WTC11 (cell line): ENCODE results near the gene MEF2D. TPM values are rescaled to one million over a fixed set of nuclear protein-coding genes. Genes with fewer than 3 reads are reported as not detected.

Experiments used
- ATAC-seq: fragments of 200-7000 bp; cut with Tn5 transposase; 2 replicates; pipeline ENCODE4 v1.10.0; 2021; ENCODE audit warnings: mild to moderate bottlenecking, moderate library complexity
- CTCF ChIA-PET: fragments of 300-600 bp; sonication (Branson Sonifier 250); formaldehyde crosslinking; loops from one replicate; lab custom pipeline; 2021; ENCODE audit warnings: antibody characterized with exemption; lab: Charles Lee
- POLR2A ChIA-PET: fragments of 350-600 bp; sonication (Branson Sonifier 250); formaldehyde crosslinking; loops from one replicate; lab custom pipeline; 2021; ENCODE audit warnings: antibody characterized with exemption; lab: Charles Lee
- DNase-seq: peaks from one replicate; pipeline ENCODE4 v3.0.0; 2021; ENCODE audit warnings: low spot score
- H3K27ac Mint-ChIP-seq: 2 replicates; pipeline ENCODE4 v1.8.0; 2021; ENCODE audit warnings: mixed read lengths
- H3K27me3 Mint-ChIP-seq: 2 replicates; pipeline ENCODE4 v1.8.0; 2021; ENCODE audit warnings: low read depth, mild to moderate bottlenecking, moderate library complexity, mixed read lengths
- H3K36me3 Mint-ChIP-seq: 2 replicates; pipeline ENCODE4 v1.8.0; 2021; ENCODE audit warnings: mixed read lengths
- H3K4me1 Mint-ChIP-seq: 2 replicates; pipeline ENCODE4 v1.8.0; 2022; ENCODE audit warnings: mixed read lengths
- H3K4me3 Mint-ChIP-seq: 2 replicates; pipeline ENCODE4 v1.8.0; 2021; ENCODE audit warnings: mild to moderate bottlenecking, moderate library complexity, mixed read lengths
- H3K9me3 Mint-ChIP-seq: 2 replicates; pipeline ENCODE4 v1.8.0; 2021; ENCODE audit warnings: mixed read lengths
- GABPB1 ChIP-seq: sonication (generic); formaldehyde crosslinking; IDR thresholded peaks from 2 replicates; pipeline ENCODE4 v1.8.1; 2023; ENCODE audit warnings: mild to moderate bottlenecking, missing genetic modification reagents
- GTF2I ChIP-seq: fragments of 250-450 bp; sonication (Bioruptor Pico); conservative IDR thresholded peaks from 2 replicates; pipeline ENCODE4 v1.4.0; 2021; ENCODE audit warnings: mild to moderate bottlenecking
- IRF2 ChIP-seq: sonication (generic); formaldehyde crosslinking; IDR thresholded peaks from 2 replicates; pipeline ENCODE4 v1.8.0; 2022; ENCODE audit warnings: low read depth, missing genetic modification reagents, borderline replicate concordance
- JUN ChIP-seq: sonication (generic); formaldehyde crosslinking; IDR thresholded peaks from 2 replicates; pipeline ENCODE4 v1.8.0; 2023; ENCODE audit warnings: mild to moderate bottlenecking, missing genetic modification reagents
- MXD4 ChIP-seq: fragments of 250-450 bp; sonication (Bioruptor Pico); IDR thresholded peaks from 2 replicates; pipeline ENCODE4 v1.8.0; 2021; ENCODE audit warnings: mild to moderate bottlenecking, moderate library complexity, borderline replicate concordance
- NFE2L1 ChIP-seq: sonication (generic); formaldehyde crosslinking; IDR thresholded peaks from 2 replicates; pipeline ENCODE4 v1.8.1; 2023; ENCODE audit warnings: missing genetic modification reagents
- NFYB ChIP-seq: sonication (generic); formaldehyde crosslinking; conservative IDR thresholded peaks from 2 replicates; pipeline ENCODE4 v1.8.0; 2022; ENCODE audit warnings: low read depth, missing genetic modification reagents
- NR2C2 ChIP-seq: sonication (generic); formaldehyde crosslinking; IDR thresholded peaks from 2 replicates; pipeline ENCODE4 v1.8.0; 2022; ENCODE audit warnings: mild to moderate bottlenecking, missing genetic modification reagents
- RELA ChIP-seq: sonication (generic); formaldehyde crosslinking; IDR thresholded peaks from 2 replicates; pipeline ENCODE4 v1.8.1; 2022; ENCODE audit warnings: missing genetic modification reagents, mild to moderate bottlenecking, borderline replicate concordance
- SMAD3 ChIP-seq: sonication (generic); formaldehyde crosslinking; IDR thresholded peaks from 2 replicates; pipeline ENCODE4 v1.8.0; 2022; ENCODE audit warnings: missing genetic modification reagents, mild to moderate bottlenecking, borderline replicate concordance
- TEAD4 ChIP-seq: sonication (generic); formaldehyde crosslinking; IDR thresholded peaks from 2 replicates; pipeline ENCODE4 v1.8.0; 2022; ENCODE audit warnings: mild to moderate bottlenecking, missing genetic modification reagents
- total RNA-seq: library from RNA; stranded (reverse); gene quantifications from 3 replicates; pipeline ENCODE4 v1.2.3, GENCODE V29; 2021
- TF ChIP-seq, protein P1 (sequence below): sonication (generic); formaldehyde crosslinking; IDR thresholded peaks from 2 replicates; pipeline ENCODE4 v1.8.1; 2023; ENCODE audit warnings: mild to moderate bottlenecking, missing genetic modification reagents, borderline replicate concordance
- TF ChIP-seq, protein P2 (sequence below): sonication (generic); formaldehyde crosslinking; IDR thresholded peaks from 2 replicates; pipeline ENCODE4 v1.8.1; 2022; ENCODE audit warnings: mild to moderate bottlenecking, moderate library complexity, missing genetic modification reagents
- TF ChIP-seq, protein P3 (sequence below): sonication (generic); formaldehyde crosslinking; IDR thresholded peaks from 2 replicates; pipeline ENCODE4 v1.8.0; 2023; ENCODE audit warnings: missing genetic modification reagents
- TF ChIP-seq, protein P4 (sequence below): fragments of 250-450 bp; sonication (Bioruptor Pico); IDR thresholded peaks from 2 replicates; pipeline ENCODE4 v1.9.0; 2021; ENCODE audit warnings: mild to moderate bottlenecking
- TF ChIP-seq, protein P5 (sequence below): fragments of 250-450 bp; sonication (Bioruptor Pico); IDR thresholded peaks from 2 replicates; pipeline ENCODE4 v1.9.0; 2021; ENCODE audit warnings: mild to moderate bottlenecking
- TF ChIP-seq, protein P6 (sequence below): sonication (generic); formaldehyde crosslinking; IDR thresholded peaks from 2 replicates; pipeline ENCODE4 v1.8.0; 2022; ENCODE audit warnings: mild to moderate bottlenecking, missing genetic modification reagents

MEF2D gene
- total RNA-seq, 1 experiment from 2014 or later = 24.1 TPM

DNA sequence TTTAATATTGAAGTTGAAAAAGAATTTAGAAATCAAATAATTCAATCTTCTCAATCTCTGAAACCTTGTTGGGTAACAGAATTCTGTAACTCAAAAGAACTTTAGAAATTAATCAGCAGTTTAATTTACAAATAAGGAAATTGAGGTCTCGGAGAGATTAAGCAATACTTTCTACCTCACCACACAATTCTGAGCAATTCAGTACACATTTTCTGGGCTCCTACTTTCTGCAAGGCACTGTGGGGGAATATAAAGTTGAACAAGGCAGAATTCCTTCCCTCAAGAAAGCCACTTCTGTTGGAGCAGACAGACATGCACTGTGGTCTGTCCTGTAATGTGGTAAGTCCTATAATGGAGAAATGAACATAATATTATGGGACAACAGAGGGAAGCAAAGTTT is 47.7 kb downstream of the MEF2D start:
- Mint-ChIP-seq H3K9me3 (no peaks in the 10 kb centered on the region), H3K27ac (no peak overlapping the region), H3K27me3 (no peaks in the 10 kb centered on the region), H3K4me3 (no peak overlapping the region), H3K4me1 (peaks cover 18% of the 10 kb centered on the region), H3K36me3 (no peaks in the 10 kb centered on the region)
- POLR2A ChIA-PET = no interaction called here
- CTCF ChIA-PET = interaction anchor here (0.8 to 4.0 kb wide), 9 partner anchors 13 to 97 kb away, joined by 3 to 43 read pairs (median 4); no protein-coding TSS in a partner anchor
- no peak for ATAC-seq
- TF ChIP-seq NR2C2 (CRISPR knock-in tag) = no peak
- TF ChIP-seq, protein P1, sequence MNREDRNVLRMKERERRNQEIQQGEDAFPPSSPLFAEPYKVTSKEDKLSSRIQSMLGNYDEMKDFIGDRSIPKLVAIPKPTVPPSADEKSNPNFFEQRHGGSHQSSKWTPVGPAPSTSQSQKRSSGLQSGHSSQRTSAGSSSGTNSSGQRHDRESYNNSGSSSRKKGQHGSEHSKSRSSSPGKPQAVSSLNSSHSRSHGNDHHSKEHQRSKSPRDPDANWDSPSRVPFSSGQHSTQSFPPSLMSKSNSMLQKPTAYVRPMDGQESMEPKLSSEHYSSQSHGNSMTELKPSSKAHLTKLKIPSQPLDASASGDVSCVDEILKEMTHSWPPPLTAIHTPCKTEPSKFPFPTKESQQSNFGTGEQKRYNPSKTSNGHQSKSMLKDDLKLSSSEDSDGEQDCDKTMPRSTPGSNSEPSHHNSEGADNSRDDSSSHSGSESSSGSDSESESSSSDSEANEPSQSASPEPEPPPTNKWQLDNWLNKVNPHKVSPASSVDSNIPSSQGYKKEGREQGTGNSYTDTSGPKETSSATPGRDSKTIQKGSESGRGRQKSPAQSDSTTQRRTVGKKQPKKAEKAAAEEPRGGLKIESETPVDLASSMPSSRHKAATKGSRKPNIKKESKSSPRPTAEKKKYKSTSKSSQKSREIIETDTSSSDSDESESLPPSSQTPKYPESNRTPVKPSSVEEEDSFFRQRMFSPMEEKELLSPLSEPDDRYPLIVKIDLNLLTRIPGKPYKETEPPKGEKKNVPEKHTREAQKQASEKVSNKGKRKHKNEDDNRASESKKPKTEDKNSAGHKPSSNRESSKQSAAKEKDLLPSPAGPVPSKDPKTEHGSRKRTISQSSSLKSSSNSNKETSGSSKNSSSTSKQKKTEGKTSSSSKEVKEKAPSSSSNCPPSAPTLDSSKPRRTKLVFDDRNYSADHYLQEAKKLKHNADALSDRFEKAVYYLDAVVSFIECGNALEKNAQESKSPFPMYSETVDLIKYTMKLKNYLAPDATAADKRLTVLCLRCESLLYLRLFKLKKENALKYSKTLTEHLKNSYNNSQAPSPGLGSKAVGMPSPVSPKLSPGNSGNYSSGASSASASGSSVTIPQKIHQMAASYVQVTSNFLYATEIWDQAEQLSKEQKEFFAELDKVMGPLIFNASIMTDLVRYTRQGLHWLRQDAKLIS (CRISPR knock-in tag) = no peak
- TF ChIP-seq, protein P2, sequence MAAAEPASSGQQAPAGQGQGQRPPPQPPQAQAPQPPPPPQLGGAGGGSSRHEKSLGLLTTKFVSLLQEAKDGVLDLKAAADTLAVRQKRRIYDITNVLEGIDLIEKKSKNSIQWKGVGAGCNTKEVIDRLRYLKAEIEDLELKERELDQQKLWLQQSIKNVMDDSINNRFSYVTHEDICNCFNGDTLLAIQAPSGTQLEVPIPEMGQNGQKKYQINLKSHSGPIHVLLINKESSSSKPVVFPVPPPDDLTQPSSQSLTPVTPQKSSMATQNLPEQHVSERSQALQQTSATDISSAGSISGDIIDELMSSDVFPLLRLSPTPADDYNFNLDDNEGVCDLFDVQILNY (CRISPR knock-in tag) = no peak
- TF ChIP-seq IRF2 (CRISPR knock-in tag) = no peak
- TF ChIP-seq GTF2I = no peak
- no peak for TF ChIP-seq TEAD4
- TF ChIP-seq MXD4 (CRISPR knock-in tag) = no peak
- TF ChIP-seq RELA (CRISPR knock-in tag) = no peak
- TF ChIP-seq, protein P3, sequence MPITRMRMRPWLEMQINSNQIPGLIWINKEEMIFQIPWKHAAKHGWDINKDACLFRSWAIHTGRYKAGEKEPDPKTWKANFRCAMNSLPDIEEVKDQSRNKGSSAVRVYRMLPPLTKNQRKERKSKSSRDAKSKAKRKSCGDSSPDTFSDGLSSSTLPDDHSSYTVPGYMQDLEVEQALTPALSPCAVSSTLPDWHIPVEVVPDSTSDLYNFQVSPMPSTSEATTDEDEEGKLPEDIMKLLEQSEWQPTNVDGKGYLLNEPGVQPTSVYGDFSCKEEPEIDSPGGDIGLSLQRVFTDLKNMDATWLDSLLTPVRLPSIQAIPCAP = no peak
- TF ChIP-seq GABPB1 (CRISPR knock-in tag) = no peak
- no peak for TF ChIP-seq JUN (CRISPR knock-in tag)
- TF ChIP-seq SMAD3 (CRISPR knock-in tag) = no peak
- TF ChIP-seq, protein P4, sequence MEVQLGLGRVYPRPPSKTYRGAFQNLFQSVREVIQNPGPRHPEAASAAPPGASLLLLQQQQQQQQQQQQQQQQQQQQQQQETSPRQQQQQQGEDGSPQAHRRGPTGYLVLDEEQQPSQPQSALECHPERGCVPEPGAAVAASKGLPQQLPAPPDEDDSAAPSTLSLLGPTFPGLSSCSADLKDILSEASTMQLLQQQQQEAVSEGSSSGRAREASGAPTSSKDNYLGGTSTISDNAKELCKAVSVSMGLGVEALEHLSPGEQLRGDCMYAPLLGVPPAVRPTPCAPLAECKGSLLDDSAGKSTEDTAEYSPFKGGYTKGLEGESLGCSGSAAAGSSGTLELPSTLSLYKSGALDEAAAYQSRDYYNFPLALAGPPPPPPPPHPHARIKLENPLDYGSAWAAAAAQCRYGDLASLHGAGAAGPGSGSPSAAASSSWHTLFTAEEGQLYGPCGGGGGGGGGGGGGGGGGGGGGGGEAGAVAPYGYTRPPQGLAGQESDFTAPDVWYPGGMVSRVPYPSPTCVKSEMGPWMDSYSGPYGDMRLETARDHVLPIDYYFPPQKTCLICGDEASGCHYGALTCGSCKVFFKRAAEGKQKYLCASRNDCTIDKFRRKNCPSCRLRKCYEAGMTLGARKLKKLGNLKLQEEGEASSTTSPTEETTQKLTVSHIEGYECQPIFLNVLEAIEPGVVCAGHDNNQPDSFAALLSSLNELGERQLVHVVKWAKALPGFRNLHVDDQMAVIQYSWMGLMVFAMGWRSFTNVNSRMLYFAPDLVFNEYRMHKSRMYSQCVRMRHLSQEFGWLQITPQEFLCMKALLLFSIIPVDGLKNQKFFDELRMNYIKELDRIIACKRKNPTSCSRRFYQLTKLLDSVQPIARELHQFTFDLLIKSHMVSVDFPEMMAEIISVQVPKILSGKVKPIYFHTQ (CRISPR knock-in tag) = no peak
- TF ChIP-seq, protein P5, sequence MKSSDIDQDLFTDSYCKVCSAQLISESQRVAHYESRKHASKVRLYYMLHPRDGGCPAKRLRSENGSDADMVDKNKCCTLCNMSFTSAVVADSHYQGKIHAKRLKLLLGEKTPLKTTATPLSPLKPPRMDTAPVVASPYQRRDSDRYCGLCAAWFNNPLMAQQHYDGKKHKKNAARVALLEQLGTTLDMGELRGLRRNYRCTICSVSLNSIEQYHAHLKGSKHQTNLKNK (CRISPR knock-in tag) = no peak
- TF ChIP-seq NFYB (CRISPR knock-in tag) = no peak
- TF ChIP-seq NFE2L1 (CRISPR knock-in tag) = no peak
- TF ChIP-seq, protein P6, sequence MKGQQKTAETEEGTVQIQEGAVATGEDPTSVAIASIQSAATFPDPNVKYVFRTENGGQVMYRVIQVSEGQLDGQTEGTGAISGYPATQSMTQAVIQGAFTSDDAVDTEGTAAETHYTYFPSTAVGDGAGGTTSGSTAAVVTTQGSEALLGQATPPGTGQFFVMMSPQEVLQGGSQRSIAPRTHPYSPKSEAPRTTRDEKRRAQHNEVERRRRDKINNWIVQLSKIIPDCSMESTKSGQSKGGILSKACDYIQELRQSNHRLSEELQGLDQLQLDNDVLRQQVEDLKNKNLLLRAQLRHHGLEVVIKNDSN (CRISPR knock-in tag) = no peak
- TF ChIP-seq, all 79 proteins: peak for 0
- no peak for DNase-seq
